HFF-Myc (cell line): ENCODE data around the gene ATG9B.

Experiments
- DNase-seq: peaks from one replicate; pipeline ENCODE4 v3.0.0-alpha.2; 2011; ENCODE audit warnings: low read depth; ENCODE audit errors: extremely low read depth
- H3K4me3 ChIP-seq: replicated peaks from 2 replicates; pipeline ENCODE4 v1.5.1; 2011; ENCODE audit warnings: low read depth, mild to moderate bottlenecking, control low read depth, low read length
- CTCF ChIP-seq: IDR thresholded peaks from 2 replicates; pipeline ENCODE4 v1.5.1; 2012; ENCODE audit warnings: mild to moderate bottlenecking, low read depth, low read length, control low read depth; ENCODE audit errors: missing control alignments

Gene ATG9B

GRCh38 chr7:150966002-150966401 is 58.3 kb downstream of the ATG9B start:
- no peak for DNase-seq
- peak; percentile 18 for TF ChIP-seq CTCF
- no peak overlapping the region for H3K4me3 ChIP-seq

- no peak for TF ChIP-seq CTCF
- no peak overlapping the region for H3K4me3 ChIP-seq
- DNase-seq, result no peak
These were observed 58.9 kb downstream of the ATG9B start for GRCh38 chr7:150965273-150965830.
